IPS-15b (cell line): ENCODE results near the gene EDN1.

Source experiments
- H3K27me3 ChIP-seq: one replicate; pipeline ENCODE4 v1.6.1; 2013; ENCODE audit warnings: low read length; ENCODE audit not compliant: control insufficient read depth, insufficient read depth
- H3K36me3 ChIP-seq: one replicate; pipeline ENCODE4 v1.6.1; 2013; ENCODE audit warnings: low read length; ENCODE audit not compliant: control insufficient read depth, insufficient read depth
- H3K4me1 ChIP-seq: one replicate; pipeline ENCODE4 v1.6.1; 2013; ENCODE audit warnings: mild to moderate bottlenecking, low read length; ENCODE audit not compliant: control insufficient read depth, insufficient read depth
- H3K4me3 ChIP-seq: one replicate; pipeline ENCODE4 v1.5.1; 2013; ENCODE audit warnings: low read depth, low read length
- H3K9ac ChIP-seq: one replicate; pipeline ENCODE4 v1.6.1; 2013; ENCODE audit warnings: low read depth, mild to moderate bottlenecking, low read length
- H3K9me3 ChIP-seq: one replicate; pipeline ENCODE4 v1.6.1; 2013; ENCODE audit warnings: mild to moderate bottlenecking, low read length; ENCODE audit not compliant: control insufficient read depth, insufficient read depth

EDN1 gene

GRCh38 chr6:12289365-12289919, 719 bp upstream of the EDN1 start:
- no peaks in the 10 kb centered on the region for H3K9me3 ChIP-seq
- H3K36me3 ChIP-seq: no peaks in the 10 kb centered on the region
- no peak overlapping the region for H3K9ac ChIP-seq
- peaks cover 19% of the 10 kb centered on the region for H3K27me3 ChIP-seq
- H3K4me3 ChIP-seq: peak overlapping the region; percentile 75
- peaks cover 20% of the 10 kb centered on the region for H3K4me1 ChIP-seq

GRCh38 chr6:12291071-12291838, 1.1 kb downstream of the EDN1 start:
- Histone ChIP-seq H3K4me3 (peak overlapping the region; percentile 69), H3K9me3 (no peaks in the 10 kb centered on the region), H3K9ac (peak overlapping the region; percentile 10), H3K4me1 (peaks cover 20% of the 10 kb centered on the region), H3K36me3 (no peaks in the 10 kb centered on the region), H3K27me3 (peaks cover 19% of the 10 kb centered on the region)

- Histone ChIP-seq H3K4me3 (peak overlapping the region; percentile 69), H3K36me3 (no peaks in the 10 kb centered on the region), H3K4me1 (peaks cover 20% of the 10 kb centered on the region), H3K9ac (peak overlapping the region; percentile 32), H3K9me3 (no peaks in the 10 kb centered on the region), H3K27me3 (peaks cover 19% of the 10 kb centered on the region)
Observed at GRCh38 chr6:12291839-12292604, 1.9 kb downstream of the EDN1 start.

- peaks cover 14% of the 10 kb centered on the region for H3K4me1 ChIP-seq
- no peaks in the 10 kb centered on the region for H3K36me3 ChIP-seq
- H3K4me3 ChIP-seq: no peak overlapping the region
- peaks cover 19% of the 10 kb centered on the region for H3K27me3 ChIP-seq
- no peaks in the 10 kb centered on the region for H3K9me3 ChIP-seq
- no peak overlapping the region for H3K9ac ChIP-seq
Observed at GRCh38 chr6:12293235-12293930, 3.2 kb downstream of the EDN1 start.

GRCh38 chr6:12293931-12294807, 4.0 kb downstream of the EDN1 start:
- Histone ChIP-seq H3K9me3 (no peaks in the 10 kb centered on the region), H3K4me1 (peaks cover 14% of the 10 kb centered on the region), H3K4me3 (no peak overlapping the region), H3K27me3 (peaks cover 19% of the 10 kb centered on the region), H3K36me3 (no peaks in the 10 kb centered on the region), H3K9ac (no peak overlapping the region)

- Histone ChIP-seq H3K27me3 (peaks cover 13% of the 10 kb centered on the region), H3K36me3 (no peaks in the 10 kb centered on the region), H3K4me1 (peaks cover 14% of the 10 kb centered on the region), H3K9me3 (no peaks in the 10 kb centered on the region), H3K9ac (no peak overlapping the region), H3K4me3 (no peak overlapping the region)
Observed at GRCh38 chr6:12294851-12295536, 4.8 kb downstream of the EDN1 start.

GRCh38 chr6:12295558-12296254, 5.5 kb downstream of the EDN1 start:
- peaks cover 14% of the 10 kb centered on the region for H3K4me1 ChIP-seq
- peaks cover 9% of the 10 kb centered on the region for H3K27me3 ChIP-seq
- H3K9me3 ChIP-seq: no peaks in the 10 kb centered on the region
- H3K36me3 ChIP-seq: no peaks in the 10 kb centered on the region
- H3K4me3 ChIP-seq: no peak overlapping the region
- H3K9ac ChIP-seq: no peak overlapping the region

GRCh38 chr6:12296255-12296573, 6.1 kb downstream of the EDN1 start:
- Histone ChIP-seq H3K9me3 (no peaks in the 10 kb centered on the region), H3K36me3 (no peaks in the 10 kb centered on the region), H3K27me3 (peaks cover 7% of the 10 kb centered on the region), H3K9ac (no peak overlapping the region), H3K4me3 (no peak overlapping the region), H3K4me1 (peaks cover 14% of the 10 kb centered on the region)

GRCh38 chr6:12296604-12297003, 6.4 kb downstream of the EDN1 start:
- Histone ChIP-seq H3K36me3 (no peaks in the 10 kb centered on the region), H3K9me3 (no peaks in the 10 kb centered on the region), H3K9ac (no peak overlapping the region), H3K4me1 (peaks cover 10% of the 10 kb centered on the region), H3K4me3 (no peak overlapping the region), H3K27me3 (peaks cover 4% of the 10 kb centered on the region)

GRCh38 chr6:12297363-12298016, 7.3 kb downstream of the EDN1 start:
- H3K27me3 ChIP-seq: no peaks in the 10 kb centered on the region
- no peaks in the 10 kb centered on the region for H3K9me3 ChIP-seq
- H3K36me3 ChIP-seq: no peaks in the 10 kb centered on the region
- H3K4me1 ChIP-seq: peaks cover 3% of the 10 kb centered on the region
- no peak overlapping the region for H3K4me3 ChIP-seq
- H3K9ac ChIP-seq: no peak overlapping the region
